ENCODE measurements around the gene GRIN3A.

GRCh38 chr9:101626295-101626694 is 112.2 kb downstream of the GRIN3A start:
- TF ChIP-seq CTCF (conservative IDR thresholded peaks at IDR 0.05; ENCODE audit: low read length) (no peak), EZH2phosphoT487 (IDR thresholded peaks at IDR 0.05; ENCODE audit: borderline replicate concordance) (no peak)

Measured in Loucy (cell line).